ENCODE measurements around the gene RAB7B. TPM values are rescaled to one million over a fixed set of nuclear protein-coding genes. Genes with fewer than 3 reads are reported as not detected.

Gene RAB7B
- polyA plus RNA-seq, 2 of the 4 experiments (the other 2 are of a cell fraction), result 0.08 to 0.30 TPM

- Histone ChIP-seq H3K4me3 (no peak overlapping the region), H3K9me3 (no peaks in the 10 kb centered on the region), H3K27ac (peak overlapping the region; percentile 84 to 93), H3K4me1 (peaks cover 80% of the 10 kb centered on the region), H3K4me2 (peak overlapping the region; percentile 55)
- 89% methylated on average over 8 of the region's 8 CpGs for WGBS (ENCODE audit: missing lambda C conversion rate)
- FAIRE-seq, result no peak
- no peak for DNase-seq (ENCODE audit: low read depth in 1 of 2, low spot score in 1 of 2)
- TF ChIP-seq ESRRA (IDR thresholded peaks at IDR 0.05; ENCODE audit: borderline replicate concordance, low read length) (no peak), MAZ (IDR thresholded peaks at IDR 0.05; ENCODE audit: borderline replicate concordance, low read depth, low read length) (no peak), NPAS2 (CRISPR knock-in tag; IDR thresholded peaks at IDR 0.05; ENCODE audit: borderline replicate concordance) (no peak), REST (IDR thresholded peaks at IDR 0.05) (no peak), BCL3 (IDR thresholded peaks at IDR 0.05) (no peak), HOXB5 (CRISPR knock-in tag; IDR thresholded peaks at IDR 0.05) (no peak), SREBF2 (IDR thresholded peaks at IDR 0.05) (no peak), E2F6 (IDR thresholded peaks at IDR 0.05; ENCODE audit: borderline replicate concordance, low read depth) (no peak), NFE2L2 (conservative IDR thresholded peaks at IDR 0.05; ENCODE audit: low read length) (no peak)
- ATAC-seq, result no peak
- POLR2A ChIA-PET, result no interaction called here
- CTCF ChIA-PET, result interaction anchor here (1.0 to 1.5 kb wide), 2 partner anchors 41 to 144 kb away, joined by 3 to 4 read pairs; no protein-coding TSS in a partner anchor
Measured at GRCh38 chr1:205935869-205936268, 67.3 kb downstream of the RAB7B start.

GRCh38 chr1:205934788-205935187, 68.4 kb downstream of the RAB7B start:
- peak overlapping the region; percentile 65; the same call in 1 of the 3 replicates for H3K4me2 ChIP-seq
- no peak for TF ChIP-seq RNF2 (IDR thresholded peaks at IDR 0.05; ENCODE audit: borderline replicate concordance, low read depth)
- TF ChIP-seq REST (IDR thresholded peaks at IDR 0.05), result no peak
- no peak for TF ChIP-seq BHLHE40 (IDR thresholded peaks at IDR 0.05; ENCODE audit: low read depth, low read length)
- no peak for TF ChIP-seq RARB (CRISPR knock-in tag; IDR thresholded peaks at IDR 0.05)
- TF ChIP-seq NFE2L2 (conservative IDR thresholded peaks at IDR 0.05; ENCODE audit: low read length), result no peak
- no peak for TF ChIP-seq MAFK (IDR thresholded peaks at IDR 0.05; ENCODE audit: partially characterized antibody)
- TF ChIP-seq HOXA7 (CRISPR knock-in tag; IDR thresholded peaks at IDR 0.05), result no peak
- no peak for TF ChIP-seq JUNB (IDR thresholded peaks at IDR 0.05)
- no peak overlapping the region for H3K4me3 ChIP-seq
- CTCF ChIA-PET, result interaction anchor here (0.9 to 23.3 kb wide), 4 partner anchors 11 to 143 kb away, joined by 3 to 822 read pairs (median 26); no protein-coding TSS in a partner anchor
- POLR2A ChIA-PET, result no interaction called here
- WGBS (ENCODE audit: missing lambda C conversion rate), result 94% methylated on average over 7 of the region's 7 CpGs
- H3K9me3 ChIP-seq, result no peaks in the 10 kb centered on the region
- DNase-seq (ENCODE audit: low read depth in 1 of 2, low spot score in 1 of 2), result no peak
- H3K4me1 ChIP-seq, result peaks cover 69% of the 10 kb centered on the region
- peak overlapping the region; percentile 84 to 93 for H3K27ac ChIP-seq
- FAIRE-seq, result no peak
- no peak for ATAC-seq
